Measurements from ENCODE around the gene EPB41L5.
"Not testable (repeated sequence)": the region's sequence is repeated elsewhere in the genome, so short reads cannot be mapped to it uniquely, and the experiment has no call there.

Gene EPB41L5

DNA sequence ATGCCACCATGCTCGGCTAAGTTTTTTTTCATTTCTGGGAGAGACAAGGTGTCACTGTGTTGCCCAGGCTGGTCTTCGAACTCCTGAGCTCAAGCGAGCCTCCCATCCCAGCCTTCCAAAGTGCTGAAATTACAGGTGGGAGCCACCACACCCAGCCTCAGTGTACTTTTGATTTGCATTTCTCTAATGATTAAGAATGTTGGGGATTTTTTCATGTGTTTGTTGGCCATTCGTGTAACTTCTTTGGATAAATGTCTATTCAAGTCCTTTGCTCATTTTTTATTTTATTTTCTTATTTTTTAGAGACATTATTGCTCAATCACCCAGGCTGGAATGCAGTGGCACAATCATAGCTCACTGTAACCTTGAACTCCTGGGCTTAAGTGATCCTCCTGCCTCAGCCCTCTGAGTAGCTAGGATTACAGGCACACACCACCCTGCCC lies 137.2 kb downstream of the EPB41L5 start:
- no peaks in the 10 kb centered on the region for H3K4me1 ChIP-seq (ENCODE audit: insufficient read depth, low read length, severe bottlenecking)
- no peaks in the 10 kb centered on the region for H3F3A ChIP-seq (ENCODE audit: insufficient read depth, low read length)
- no peaks in the 10 kb centered on the region for H4K20me1 ChIP-seq (ENCODE audit: insufficient read depth, low read length)
- no peak overlapping the region for H2AFZ ChIP-seq (ENCODE audit: low read length)
- no peaks in the 10 kb centered on the region for H3K79me2 ChIP-seq (ENCODE audit: insufficient read depth, low read length)
- TF ChIP-seq, protein P1, sequence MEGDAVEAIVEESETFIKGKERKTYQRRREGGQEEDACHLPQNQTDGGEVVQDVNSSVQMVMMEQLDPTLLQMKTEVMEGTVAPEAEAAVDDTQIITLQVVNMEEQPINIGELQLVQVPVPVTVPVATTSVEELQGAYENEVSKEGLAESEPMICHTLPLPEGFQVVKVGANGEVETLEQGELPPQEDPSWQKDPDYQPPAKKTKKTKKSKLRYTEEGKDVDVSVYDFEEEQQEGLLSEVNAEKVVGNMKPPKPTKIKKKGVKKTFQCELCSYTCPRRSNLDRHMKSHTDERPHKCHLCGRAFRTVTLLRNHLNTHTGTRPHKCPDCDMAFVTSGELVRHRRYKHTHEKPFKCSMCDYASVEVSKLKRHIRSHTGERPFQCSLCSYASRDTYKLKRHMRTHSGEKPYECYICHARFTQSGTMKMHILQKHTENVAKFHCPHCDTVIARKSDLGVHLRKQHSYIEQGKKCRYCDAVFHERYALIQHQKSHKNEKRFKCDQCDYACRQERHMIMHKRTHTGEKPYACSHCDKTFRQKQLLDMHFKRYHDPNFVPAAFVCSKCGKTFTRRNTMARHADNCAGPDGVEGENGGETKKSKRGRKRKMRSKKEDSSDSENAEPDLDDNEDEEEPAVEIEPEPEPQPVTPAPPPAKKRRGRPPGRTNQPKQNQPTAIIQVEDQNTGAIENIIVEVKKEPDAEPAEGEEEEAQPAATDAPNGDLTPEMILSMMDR (IDR thresholded peaks at IDR 0.05; ENCODE audit: low read length) = no peak
- no peak for TF ChIP-seq EZH2 (IDR thresholded peaks at IDR 0.05; ENCODE audit: borderline replicate concordance, low read length)
- no peak overlapping the region for H3K4me3 ChIP-seq (ENCODE audit: low read depth, low read length, poor library complexity, severe bottlenecking)
- H3K9me2 ChIP-seq (ENCODE audit: low read depth, low read length) = no peaks in the 10 kb centered on the region
- peaks cover 5% of the 10 kb centered on the region for H3K9me3 ChIP-seq (ENCODE audit: low read length)
- no peak overlapping the region for H3K27ac ChIP-seq (ENCODE audit: low read depth, low read length, poor library complexity, severe bottlenecking)
- no peak overlapping the region for H3K9ac ChIP-seq (ENCODE audit: low read length)
- no peak overlapping the region for H3K4me2 ChIP-seq (ENCODE audit: low read length)
- H3K27me3 ChIP-seq (ENCODE audit: insufficient read depth, low read length) = no peaks in the 10 kb centered on the region
- peaks cover 30% of the 10 kb centered on the region for H3K36me3 ChIP-seq (ENCODE audit: insufficient read depth, low read length)

DNA sequence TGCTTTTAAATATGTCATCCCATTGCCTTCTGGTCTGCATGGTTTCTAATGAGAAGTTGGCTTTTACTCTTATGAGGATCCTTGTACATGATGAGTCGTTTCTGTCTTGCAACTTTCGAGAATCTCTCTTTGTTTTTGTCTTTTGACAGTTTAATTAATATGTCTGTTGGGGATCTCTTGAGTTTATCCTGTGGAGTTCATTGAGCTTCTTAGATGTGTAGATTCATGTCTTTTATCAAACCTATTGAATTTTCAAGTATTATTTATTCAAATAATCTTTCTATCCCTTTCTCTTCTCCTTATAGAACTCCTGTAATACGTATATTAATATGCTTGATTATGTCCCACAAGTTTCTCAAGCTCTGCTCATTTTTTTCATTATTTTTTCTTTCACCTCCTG lies 142.4 kb downstream of the EPB41L5 start:
- no peak overlapping the region for H3K9ac ChIP-seq (ENCODE audit: low read length)

DNA sequence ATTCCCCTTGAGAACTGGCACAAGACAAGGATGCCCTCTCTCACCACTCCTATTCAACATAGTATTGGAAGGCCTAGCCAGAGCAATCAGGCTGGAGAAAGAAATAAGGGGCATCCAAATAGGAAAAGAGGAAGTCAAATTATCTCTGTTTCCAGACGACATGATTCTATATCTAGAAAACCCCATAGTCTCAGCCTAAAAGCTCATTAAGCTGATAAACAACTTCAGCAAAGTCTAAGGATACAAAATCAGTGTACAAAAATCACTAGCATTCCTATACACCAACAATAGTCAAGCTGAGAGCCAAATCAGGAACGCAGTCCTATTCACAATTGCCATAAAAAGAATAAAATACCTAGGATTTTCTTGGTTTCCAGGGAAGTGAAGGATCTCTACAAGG lies 145.8 kb downstream of the EPB41L5 start:
- H3K9ac ChIP-seq (ENCODE audit: low read length); H3K9me3 ChIP-seq (ENCODE audit: low read length); H4K20me1 ChIP-seq (ENCODE audit: insufficient read depth, low read length); H3K4me3 ChIP-seq (ENCODE audit: low read depth, low read length, poor library complexity, severe bottlenecking); H3F3A ChIP-seq (ENCODE audit: insufficient read depth, low read length); H3K4me1 ChIP-seq (ENCODE audit: insufficient read depth, low read length, severe bottlenecking); H3K79me2 ChIP-seq (ENCODE audit: insufficient read depth, low read length); H3K27me3 ChIP-seq (ENCODE audit: insufficient read depth, low read length); H2AFZ ChIP-seq (ENCODE audit: low read length); H3K27ac ChIP-seq (ENCODE audit: low read depth, low read length, poor library complexity, severe bottlenecking); H3K4me2 ChIP-seq (ENCODE audit: low read length); H3K9me2 ChIP-seq (ENCODE audit: low read depth, low read length): not testable (repeated sequence)
- H3K36me3 ChIP-seq (ENCODE audit: insufficient read depth, low read length) = peaks cover 24% of the 10 kb centered on the region

More for the DNA sequence above, 142.4 kb downstream of the EPB41L5 start:
- Histone ChIP-seq H3K4me3 (ENCODE audit: low read depth, low read length, poor library complexity, severe bottlenecking) (no peak overlapping the region), H2AFZ (ENCODE audit: low read length) (no peak overlapping the region), H3K36me3 (ENCODE audit: insufficient read depth, low read length) (peaks cover 25% of the 10 kb centered on the region), H3K4me2 (ENCODE audit: low read length) (no peak overlapping the region), H3K9me3 (ENCODE audit: low read length) (no peaks in the 10 kb centered on the region), H3K79me2 (ENCODE audit: insufficient read depth, low read length) (no peaks in the 10 kb centered on the region), H4K20me1 (ENCODE audit: insufficient read depth, low read length) (no peaks in the 10 kb centered on the region), H3F3A (ENCODE audit: insufficient read depth, low read length) (no peaks in the 10 kb centered on the region), H3K4me1 (ENCODE audit: insufficient read depth, low read length, severe bottlenecking) (no peaks in the 10 kb centered on the region), H3K27ac (ENCODE audit: low read depth, low read length, poor library complexity, severe bottlenecking) (no peak overlapping the region), H3K27me3 (ENCODE audit: insufficient read depth, low read length) (no peaks in the 10 kb centered on the region), H3K9me2 (ENCODE audit: low read depth, low read length) (no peaks in the 10 kb centered on the region)
- TF ChIP-seq EZH2 (IDR thresholded peaks at IDR 0.05; ENCODE audit: borderline replicate concordance, low read length) = no peak
- TF ChIP-seq, protein P1 (IDR thresholded peaks at IDR 0.05; ENCODE audit: low read length) = no peak

DNA sequence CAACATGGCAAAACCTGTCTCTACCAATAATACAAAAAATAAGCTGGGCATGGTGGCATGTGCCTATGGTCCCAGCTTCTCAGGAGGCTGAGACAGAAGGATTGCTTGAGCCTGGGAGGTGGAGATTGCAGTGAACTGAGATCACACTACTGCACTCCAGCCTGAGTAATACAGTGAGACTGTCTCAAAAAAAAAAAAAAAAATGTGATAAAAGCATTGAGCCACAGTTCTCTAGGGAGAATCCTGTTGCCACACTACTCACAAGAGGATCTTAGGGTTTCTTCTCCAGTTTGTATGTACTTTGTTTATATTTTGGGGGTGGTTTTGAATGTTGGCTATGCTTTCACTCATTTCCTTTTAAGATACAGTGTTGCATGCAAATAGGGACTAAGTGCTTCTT lies 148.3 kb downstream of the EPB41L5 start:
- Histone ChIP-seq H3K79me2 (ENCODE audit: insufficient read depth, low read length) (no peaks in the 10 kb centered on the region), H3F3A (ENCODE audit: insufficient read depth, low read length) (no peaks in the 10 kb centered on the region), H2AFZ (ENCODE audit: low read length) (no peak overlapping the region), H4K20me1 (ENCODE audit: insufficient read depth, low read length) (no peaks in the 10 kb centered on the region), H3K27ac (ENCODE audit: low read depth, low read length, poor library complexity, severe bottlenecking) (no peak overlapping the region), H3K36me3 (ENCODE audit: insufficient read depth, low read length) (peaks cover 7% of the 10 kb centered on the region), H3K9me2 (ENCODE audit: low read depth, low read length) (no peaks in the 10 kb centered on the region), H3K4me2 (ENCODE audit: low read length) (no peak overlapping the region), H3K9me3 (ENCODE audit: low read length) (no peaks in the 10 kb centered on the region), H3K4me1 (ENCODE audit: insufficient read depth, low read length, severe bottlenecking) (no peaks in the 10 kb centered on the region), H3K27me3 (ENCODE audit: insufficient read depth, low read length) (no peaks in the 10 kb centered on the region), H3K4me3 (ENCODE audit: low read depth, low read length, poor library complexity, severe bottlenecking) (no peak overlapping the region), H3K9ac (ENCODE audit: low read length) (no peak overlapping the region)
- no peak for TF ChIP-seq EZH2 (IDR thresholded peaks at IDR 0.05; ENCODE audit: borderline replicate concordance, low read length)
- TF ChIP-seq, protein P1 (IDR thresholded peaks at IDR 0.05; ENCODE audit: low read length) = no peak
